Measurements from ENCODE around the gene SMARCB1.
A peak's percentile ranks its signal among the peaks of the same experiment; 100 is the strongest.

Gene SMARCB1

DNA sequence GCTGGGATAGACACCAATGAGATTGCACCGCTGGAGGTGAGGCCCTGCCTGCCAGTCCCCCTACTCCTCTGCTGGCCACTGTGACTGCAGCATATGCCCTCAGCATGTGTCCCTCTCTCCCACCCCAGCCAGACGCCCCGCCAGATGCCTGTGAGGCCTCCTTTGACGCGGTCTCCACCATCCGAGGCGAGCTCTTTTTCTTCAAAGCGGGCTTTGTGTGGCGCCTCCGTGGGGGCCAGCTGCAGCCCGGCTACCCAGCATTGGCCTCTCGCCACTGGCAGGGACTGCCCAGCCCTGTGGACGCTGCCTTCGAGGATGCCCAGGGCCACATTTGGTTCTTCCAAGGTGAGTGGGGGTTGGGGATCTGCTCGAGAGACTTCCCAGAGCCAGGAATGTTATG lies 5.7 kb upstream of the SMARCB1 start:
- no peak for DNase-seq

DNA sequence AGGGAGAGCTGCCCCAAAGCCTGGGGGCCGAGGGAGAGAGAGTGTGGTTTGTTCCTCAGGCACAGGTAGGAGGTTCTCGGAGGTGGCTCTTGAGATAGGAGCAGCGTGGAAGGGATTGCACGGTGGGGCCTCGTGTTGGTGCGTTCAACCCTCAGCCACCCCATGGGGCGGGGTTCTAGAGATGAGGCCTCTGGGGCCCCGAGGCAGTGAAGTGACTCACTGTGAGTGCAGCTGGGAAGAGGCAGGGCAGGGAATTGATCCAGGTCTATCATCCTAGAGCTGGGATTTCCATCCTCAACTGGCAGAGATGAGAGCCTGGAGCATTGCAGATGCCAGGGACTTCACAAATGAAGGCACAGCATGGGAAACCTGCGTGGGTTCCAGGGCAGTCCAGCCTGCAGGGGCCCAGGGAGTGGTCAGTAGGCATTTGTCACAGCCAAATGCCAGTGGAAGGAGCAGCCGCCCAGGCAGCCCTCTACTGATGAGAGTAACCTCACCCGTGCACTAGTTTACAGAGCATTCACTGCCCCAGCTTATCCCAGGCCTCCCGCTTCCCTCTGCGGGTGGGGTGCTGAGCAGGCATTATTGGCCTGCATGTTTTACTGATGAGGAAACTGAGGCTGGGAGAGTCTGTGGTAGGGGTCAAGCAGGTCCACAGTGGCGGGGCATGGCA lies 5.1 kb upstream of the SMARCB1 start:
- peak; percentile 73 for DNase-seq

DNA sequence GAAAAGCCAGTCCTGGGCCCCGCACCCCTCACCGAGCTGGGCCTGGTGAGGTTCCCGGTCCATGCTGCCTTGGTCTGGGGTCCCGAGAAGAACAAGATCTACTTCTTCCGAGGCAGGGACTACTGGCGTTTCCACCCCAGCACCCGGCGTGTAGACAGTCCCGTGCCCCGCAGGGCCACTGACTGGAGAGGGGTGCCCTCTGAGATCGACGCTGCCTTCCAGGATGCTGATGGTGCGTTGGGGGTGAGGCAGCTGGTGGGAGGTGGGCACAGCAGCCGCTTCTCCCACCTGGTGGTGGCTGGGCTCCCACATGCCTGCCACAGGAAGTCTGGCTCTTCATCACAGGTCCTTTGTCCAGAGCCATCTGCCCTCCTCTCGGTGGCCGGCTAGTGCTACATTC lies 4.5 kb upstream of the SMARCB1 start:
- DNase-seq: no peak

DNA sequence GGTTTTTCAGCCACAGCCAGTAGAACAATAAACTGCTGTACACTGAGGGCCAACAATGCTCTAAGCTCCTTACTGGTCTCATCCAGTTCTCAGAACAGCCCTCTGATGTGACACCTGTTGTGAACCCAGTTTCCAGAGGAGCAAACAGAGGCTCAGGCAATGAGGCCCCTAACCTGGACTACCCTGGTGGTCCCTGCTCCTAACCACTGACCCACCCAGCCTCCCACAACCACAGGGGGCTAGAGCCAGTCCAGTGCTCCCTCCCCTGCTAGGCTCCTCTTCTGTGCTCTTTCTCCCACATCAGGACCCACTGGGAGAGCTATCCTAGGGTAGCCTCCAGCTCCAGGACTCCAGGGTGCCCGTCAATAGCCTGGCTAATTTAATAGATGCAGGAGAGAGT lies 4.1 kb upstream of the SMARCB1 start:
- DNase-seq: no peak

DNA sequence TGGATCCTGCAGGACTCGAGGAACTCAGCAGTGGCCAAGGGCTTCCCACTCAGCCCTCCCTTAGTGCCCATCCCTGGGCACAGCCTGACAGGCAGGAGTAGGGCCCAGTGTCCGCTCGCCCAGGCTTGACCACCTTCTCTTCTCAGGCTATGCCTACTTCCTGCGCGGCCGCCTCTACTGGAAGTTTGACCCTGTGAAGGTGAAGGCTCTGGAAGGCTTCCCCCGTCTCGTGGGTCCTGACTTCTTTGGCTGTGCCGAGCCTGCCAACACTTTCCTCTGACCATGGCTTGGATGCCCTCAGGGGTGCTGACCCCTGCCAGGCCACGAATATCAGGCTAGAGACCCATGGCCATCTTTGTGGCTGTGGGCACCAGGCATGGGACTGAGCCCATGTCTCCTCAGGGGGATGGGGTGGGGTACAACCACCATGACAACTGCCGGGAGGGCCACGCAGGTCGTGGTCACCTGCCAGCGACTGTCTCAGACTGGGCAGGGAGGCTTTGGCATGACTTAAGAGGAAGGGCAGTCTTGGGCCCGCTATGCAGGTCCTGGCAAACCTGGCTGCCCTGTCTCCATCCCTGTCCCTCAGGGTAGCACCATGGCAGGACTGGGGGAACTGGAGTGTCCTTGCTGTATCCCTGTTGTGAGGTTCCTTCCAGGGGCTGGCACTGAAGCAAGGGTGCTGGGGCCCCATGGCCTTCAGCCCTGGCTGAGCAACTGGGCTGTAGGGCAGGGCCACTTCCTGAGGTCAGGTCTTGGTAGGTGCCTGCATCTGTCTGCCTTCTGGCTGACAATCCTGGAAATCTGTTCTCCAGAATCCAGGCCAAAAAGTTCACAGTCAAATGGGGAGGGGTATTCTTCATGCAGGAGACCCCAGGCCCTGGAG lies 3.3 kb upstream of the SMARCB1 start:
- DNase-seq: no peak

DNA sequence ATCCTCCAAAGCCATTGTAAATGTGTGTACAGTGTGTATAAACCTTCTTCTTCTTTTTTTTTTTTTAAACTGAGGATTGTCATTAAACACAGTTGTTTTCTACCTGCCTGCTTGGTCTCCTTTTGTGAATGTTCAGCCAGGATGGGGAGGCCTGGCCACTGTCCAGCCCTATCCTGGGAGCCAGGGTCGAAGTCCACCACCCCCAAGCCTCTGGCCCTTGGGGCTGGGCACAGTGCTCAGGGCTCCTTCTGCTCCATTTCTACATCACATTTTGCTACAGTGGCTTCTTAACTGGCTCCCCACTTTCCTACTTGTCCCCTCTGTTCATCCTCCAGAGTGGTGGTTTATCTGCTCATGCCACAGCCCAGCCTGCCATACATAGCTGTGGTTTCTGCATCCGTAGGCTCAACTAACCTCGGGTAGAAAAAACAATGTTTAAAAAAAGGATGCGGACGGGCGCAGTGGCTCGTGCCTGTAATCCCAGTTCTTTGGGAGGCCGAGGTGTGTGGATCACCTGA lies 2.5 kb upstream of the SMARCB1 start:
- DNase-seq: no peak

DNA sequence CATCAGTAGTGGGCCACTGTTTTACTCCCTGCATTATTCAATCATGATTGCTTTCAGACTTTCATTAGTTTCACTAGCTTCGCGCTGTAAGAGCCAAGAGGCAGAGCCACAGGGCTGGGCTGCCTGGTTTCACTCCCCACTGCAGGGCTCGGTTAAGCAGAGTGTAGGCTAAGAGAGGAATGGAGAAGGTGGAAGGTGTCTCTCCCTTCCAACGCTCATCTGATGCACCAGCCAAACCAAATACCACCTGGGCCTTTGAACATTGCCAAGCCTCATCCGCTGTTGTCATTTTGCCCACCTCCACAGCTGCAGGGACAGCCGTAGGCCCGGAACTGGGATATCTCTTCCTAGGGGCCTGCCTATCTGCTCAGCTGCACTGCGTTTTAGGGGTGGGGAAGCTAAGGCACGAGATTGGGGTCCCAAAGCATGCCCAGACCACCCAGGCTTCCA lies 480 bp upstream of the SMARCB1 start:
- no peak for DNase-seq

DNA sequence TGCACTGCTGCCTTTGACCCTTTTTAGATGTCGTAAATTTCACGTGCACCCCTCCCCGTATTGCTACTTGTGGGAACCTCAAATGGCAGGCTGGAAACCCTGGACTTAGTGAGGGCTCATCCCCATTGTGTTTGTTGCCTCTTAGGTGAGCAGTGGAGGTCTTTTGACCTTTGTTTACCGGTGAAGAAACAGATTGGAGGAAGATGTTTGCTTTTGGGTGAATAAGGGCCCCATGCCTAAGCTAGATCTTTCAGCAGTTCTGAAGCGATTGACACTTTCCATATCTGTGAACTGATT lies 782 bp downstream of the SMARCB1 start:
- no peak for DNase-seq

DNA sequence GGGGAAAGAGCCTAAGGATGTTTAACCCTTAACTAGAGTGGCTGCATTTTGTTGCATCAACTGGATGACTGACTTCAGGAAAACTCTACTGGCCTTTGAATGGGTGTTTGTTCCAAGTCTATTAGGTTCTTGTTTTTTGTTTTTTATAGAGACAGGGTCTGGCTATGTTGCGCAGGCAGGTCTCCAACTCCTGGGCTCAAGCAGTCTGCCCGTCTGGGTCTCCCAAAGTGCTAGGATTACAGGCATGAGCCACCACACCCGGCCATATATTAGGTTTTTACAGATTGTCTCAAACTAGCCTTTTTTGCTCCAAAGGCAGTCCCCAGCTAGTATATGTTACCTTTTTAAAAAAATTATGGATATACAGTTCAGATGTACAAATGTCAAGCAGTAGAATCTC lies 1.1 kb downstream of the SMARCB1 start:
- no peak for DNase-seq

DNA sequence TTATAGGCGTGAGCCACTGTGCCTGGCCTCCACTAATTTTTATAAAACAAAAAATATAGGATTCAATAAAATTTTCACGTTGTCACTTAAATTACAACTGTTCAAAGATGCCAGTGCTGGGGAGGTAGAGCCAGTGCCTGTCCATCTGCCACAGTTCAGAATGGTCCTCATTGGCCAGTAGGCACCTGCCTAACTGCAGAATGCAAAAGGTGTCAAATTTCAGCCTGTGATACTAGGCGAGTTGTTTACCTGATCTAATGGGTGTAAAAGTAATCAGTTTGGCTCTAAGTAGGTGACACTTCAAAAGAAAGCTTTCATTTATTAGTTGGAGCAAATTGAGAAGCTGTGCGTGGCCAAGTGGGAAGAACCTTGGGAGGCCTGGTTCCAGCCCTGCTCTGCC lies 2.4 kb downstream of the SMARCB1 start:
- DNase-seq: no peak

DNA sequence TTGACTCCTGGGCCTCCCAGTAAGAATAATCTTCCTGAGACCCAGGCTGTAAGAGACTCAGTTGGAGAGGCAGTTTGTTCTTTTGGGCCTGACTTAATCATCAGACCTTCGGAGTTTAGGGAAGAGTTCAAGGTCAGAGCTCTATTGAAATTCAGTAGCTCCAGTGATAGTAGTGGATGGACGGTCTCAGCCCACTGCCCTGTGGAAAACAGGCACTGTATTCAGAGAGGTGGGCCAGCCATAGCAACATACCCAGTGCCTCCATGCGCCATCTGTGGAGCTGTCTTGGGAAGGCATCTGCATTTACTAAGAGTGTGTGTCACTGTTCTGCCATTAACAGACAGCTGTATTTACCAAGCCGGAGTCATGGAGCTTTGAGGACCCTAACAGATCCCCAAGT lies 2.9 kb downstream of the SMARCB1 start:
- no peak for DNase-seq

DNA sequence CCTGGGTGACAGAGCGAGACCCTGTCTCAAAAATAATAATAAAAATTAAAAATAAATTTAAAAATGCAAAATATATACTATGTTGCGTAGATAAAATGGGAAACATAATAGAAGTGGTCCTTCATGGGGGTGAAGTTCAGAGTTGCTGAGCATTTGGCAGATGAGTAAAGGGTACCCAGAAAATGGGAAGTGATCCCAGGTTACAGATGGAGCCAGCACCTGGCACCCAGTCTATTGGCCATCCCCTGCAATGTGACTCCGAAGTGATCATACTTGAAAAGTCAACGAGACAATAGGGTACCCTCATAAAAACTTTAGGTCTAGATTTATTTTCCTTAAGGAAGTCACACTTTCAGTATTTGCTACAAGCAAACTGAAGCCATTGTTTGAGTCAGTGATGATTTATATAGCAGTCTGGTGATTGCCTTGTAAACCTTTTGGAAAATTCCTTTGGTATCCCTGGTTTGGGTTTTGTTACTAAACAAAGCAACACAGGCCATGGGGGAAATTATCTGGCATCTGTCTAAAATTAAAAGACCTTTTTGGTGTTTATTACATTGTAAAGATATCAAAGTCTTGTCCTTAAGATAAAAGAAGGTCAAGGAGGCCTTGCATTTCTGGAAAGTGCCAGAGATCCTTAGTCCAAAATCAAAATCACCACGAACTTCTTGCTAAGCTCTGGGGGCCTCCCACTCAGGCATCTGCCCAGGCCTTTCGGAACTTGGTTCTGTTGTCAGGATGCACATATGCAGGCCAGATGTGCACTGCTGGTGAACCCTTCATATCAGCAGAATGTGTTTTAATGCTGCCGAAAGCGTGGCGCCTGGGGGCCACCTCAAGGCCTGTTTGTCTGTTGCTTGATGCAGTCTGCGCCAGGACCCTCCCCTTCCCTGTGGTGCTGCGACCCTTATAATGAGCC lies 4.3 kb downstream of the SMARCB1 start:
- no peak for DNase-seq

DNA sequence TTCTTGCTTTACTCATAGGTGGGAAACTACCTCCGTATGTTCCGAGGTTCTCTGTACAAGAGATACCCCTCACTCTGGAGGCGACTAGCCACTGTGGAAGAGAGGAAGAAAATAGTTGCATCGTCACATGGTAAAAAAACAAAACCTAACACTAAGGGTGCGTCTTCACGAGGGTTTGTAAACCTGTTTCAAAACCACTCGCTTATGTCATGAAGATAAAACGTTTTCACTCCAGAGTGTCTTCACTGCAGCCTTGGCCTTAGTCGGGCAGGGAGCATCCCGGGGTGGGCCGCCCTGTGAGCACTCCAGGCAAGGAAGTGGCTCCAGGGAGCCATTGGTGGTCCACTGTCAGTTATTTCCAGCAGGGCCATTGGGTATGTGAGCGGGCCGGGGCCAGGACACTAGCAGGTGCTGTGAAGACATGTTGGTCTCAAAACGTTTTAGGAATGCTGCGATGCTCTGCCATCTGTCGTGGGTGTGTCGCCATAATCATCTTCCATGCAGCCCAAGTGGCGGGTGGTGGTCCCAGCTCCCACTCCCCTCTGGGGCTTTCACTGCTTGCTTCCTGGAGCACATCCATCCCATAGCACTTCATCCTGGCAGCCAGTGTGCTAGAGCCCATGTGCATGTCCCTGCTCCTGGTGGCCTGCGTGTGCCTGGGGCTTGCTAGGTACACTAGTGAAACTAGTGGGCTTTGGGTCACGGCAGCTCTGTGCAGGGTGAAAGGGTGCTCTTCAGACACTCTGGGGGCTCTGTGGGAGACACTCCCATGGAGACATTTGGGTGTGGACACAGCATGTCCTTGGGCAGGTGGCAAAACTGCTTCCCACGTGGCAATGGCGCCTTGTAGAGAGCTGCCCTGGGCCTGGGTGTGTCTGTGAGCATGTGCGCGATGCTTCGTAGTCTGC lies 5.2 kb downstream of the SMARCB1 start:
- DNase-seq: no peak

DNA sequence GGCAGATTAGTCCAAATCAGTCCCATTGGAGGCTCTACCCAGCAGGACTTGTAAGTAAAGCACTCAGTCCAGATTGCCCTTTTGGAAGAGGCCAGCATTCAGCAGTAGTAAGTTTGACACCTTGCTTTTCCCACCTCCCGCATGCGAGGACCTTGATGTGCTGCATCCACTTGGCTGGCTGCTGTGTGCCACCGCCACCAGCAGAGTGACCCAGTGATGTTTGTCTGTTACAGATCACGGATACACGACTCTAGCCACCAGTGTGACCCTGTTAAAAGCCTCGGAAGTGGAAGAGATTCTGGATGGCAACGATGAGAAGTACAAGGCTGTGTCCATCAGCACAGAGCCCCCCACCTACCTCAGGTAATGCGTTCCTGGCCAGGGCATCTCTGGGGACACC lies 6.6 kb downstream of the SMARCB1 start:
- no peak for DNase-seq

DNA sequence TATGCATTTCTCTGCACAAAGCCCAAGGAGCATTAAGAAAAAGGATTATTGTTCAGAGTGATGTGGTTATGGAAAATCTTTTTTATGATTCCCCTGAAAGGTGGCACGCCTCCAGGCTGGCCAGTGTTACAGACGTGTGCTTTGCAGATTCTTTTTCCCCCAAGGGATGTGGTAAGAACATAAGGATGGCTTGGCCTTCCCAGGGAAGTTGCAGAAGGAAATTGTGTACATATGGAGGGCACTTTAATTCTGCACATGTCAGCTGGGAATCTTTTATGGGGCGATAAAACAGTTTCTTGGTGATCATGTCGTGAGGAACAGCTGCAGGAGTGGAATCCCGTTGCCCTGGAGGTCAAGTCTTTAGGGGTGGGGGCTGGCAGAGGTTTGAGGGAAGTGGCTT lies 9.7 kb downstream of the SMARCB1 start:
- no peak for DNase-seq

DNA sequence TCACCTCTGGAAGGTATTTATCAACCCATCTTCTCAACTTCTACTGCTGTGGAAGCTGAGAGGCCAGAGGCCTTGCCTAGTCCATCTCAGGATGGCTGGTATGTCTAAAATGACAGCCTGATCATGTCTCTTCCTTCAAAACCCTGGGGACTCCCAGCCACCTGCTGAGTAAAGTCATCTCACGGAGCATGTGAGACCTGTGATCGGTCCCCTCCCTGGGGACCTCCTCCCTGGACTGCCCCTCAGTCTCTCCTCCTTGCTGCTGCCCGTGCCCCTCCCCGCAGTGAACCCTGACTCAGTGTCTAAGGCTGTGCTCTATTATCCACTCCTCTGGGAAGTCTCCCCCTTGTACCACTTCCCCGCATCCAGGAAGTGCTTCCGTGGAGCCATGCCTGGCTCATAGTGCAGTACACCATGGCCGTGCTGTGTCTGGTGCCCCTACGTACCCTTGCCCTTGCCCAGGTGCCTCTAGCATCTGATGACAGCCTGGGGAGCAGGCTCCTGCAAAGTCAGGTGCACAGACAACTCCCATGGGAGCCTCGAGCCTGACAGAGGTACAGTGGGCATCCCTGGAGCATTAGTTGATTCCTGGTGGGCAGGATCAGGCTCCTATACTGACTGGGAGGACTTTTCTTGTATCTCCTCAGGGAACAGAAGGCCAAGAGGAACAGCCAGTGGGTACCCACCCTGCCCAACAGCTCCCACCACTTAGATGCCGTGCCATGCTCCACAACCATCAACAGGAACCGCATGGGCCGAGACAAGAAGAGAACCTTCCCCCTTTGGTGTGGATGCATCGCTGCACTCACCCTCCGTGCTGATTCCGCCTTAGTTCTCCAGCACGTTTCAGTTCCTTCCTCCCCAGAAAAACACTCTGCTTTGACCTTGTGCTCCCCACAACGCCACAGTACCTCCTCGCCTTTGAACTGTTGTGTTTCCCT lies 13.8 kb downstream of the SMARCB1 start:
- no peak for DNase-seq

DNA sequence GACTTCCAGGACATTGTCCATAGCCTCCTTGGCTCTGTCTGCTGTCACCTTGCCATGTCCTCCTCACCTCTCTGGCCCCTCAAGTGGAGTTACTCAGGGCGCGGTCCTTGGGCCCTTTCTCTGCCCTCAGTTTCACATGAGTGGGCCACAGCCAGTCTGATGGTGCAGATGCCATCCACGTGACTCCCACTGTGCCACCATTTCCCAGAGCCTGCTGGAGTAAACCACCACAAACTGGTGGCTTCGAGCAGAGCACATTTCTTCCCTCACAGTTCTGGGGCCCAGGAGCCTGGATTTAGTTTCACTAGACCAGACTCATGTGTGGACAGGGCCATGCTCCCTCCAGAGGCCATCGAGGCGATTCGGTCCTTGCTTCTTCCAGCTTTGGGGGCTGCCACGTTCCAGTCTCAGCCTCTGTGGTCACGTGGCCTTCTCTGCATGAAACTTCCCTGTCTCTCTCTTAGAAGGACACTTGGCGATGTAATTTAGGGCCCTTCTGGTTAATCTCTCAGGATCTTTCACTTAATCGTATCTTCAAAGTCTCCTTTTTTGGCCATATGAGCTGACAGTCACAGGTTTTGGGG lies 14.6 kb downstream of the SMARCB1 start:
- no peak for DNase-seq

DNA sequence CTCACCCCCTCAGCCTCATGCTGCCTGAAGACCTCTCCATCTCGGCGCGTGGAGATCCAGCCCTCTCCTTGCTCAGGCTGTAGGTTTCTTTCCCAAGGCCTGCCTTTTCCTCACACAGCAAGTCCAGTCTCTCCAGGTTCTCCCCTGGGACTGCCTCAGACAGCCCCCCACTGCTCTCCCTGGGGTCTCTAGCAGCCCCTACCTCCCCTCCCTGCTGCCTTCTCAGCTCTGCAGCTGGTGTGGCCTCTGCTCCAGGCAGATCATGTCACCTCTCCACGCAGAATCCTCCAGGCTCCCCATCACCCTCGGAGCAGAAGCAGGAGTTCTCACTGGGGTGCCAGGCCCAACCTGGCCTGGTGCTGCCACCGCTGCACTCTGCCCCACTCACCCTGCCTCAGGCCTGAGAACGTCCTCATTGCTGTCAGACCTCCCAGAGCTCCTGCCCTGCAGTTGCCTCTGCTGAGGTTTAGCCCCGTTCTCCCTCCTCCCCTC lies 15.2 kb downstream of the SMARCB1 start:
- no peak for DNase-seq

DNA sequence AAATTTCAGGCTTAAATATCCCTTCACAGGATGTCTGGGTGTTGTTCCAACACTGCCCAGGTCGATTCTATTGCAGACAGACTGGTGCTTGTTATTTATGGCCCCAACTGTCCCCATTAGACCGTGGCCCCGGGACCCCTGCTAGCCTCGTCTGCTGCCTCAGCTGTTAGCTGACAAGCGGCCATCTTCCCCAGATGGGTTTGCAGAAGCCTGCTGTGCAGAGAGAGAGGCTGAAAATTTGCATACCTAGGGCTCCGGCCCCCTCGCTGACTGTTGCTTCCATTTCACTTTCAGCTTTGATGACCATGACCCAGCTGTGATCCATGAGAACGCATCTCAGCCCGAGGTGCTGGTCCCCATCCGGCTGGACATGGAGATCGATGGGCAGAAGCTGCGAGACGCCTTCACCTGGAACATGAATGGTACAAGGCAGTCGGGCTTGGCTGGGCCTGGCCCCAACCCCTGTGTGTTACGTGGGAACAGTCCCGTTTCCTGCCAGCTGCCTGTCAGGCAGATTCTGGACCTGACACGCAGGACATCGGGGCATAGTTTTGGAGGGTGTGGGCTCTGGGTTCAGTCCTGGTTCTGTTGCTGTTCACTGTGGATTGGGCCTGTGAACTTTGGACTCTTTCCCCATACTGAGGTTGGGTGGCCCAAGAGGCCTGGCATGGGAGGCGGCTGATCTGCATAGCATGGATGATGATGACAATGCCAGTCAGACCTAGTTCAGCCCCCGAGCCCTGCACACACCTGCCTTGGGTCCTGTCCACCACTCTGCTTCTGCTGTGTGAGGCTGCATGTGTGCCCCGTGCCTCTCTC lies 16.4 kb downstream of the SMARCB1 start:
- DNase-seq: no peak

Measured in T1000 (cell line).